K562 (cell line): Measurements from ENCODE around the gene LOC101059915.
"Not testable (repeated sequence)": the region's sequence is repeated elsewhere in the genome, so short reads cannot be mapped to it uniquely, and the experiment has no call there.

Experiments used
- CBX5 ChIP-seq: IDR thresholded peaks from 2 replicates; pipeline ENCODE4 v1.6.1; 2014; ENCODE audit warnings: low read depth, borderline replicate concordance
- GABPA ChIP-seq: fragments of 200-800 bp; sonication (Bioruptor generic); conservative IDR thresholded peaks from 2 replicates; pipeline ENCODE4 v1.6.1; 2016; ENCODE audit warnings: low read depth, missing genetic modification characterization, missing compliant biosample characterization
- GTF2A2 ChIP-seq: IDR thresholded peaks from 2 replicates; pipeline ENCODE4 v1.6.1; 2016; ENCODE audit warnings: mild to moderate bottlenecking, missing genetic modification characterization, missing compliant biosample characterization
- MAZ ChIP-seq, 2 experiments: fragments of 450-650 bp in 1 of 2; sonication (generic) in 1 of 2; formaldehyde crosslinking; IDR thresholded peaks in 1 of 2; conservative IDR thresholded peaks in 1 of 2; 2 replicates each; pipeline versions ENCODE4 v1.4.0 to v1.5.0; 2020; ENCODE audit warnings: mild to moderate bottlenecking in 1 of 2, missing genetic modification reagents in 1 of 2
- SIX5 ChIP-seq, 2 experiments: IDR thresholded peaks; 2 replicates each; pipeline ENCODE4 v1.6.1; 2011; ENCODE audit warnings: low read length in 2 of 2, borderline replicate concordance in 1 of 2, low read depth in 1 of 2, mild to moderate bottlenecking in 1 of 2, moderate library complexity in 1 of 2; ENCODE audit not compliant: insufficient read depth in 1 of 2
- TF ChIP-seq, protein P1 (sequence below): sonication (generic); formaldehyde crosslinking; IDR thresholded peaks from 2 replicates; pipeline ENCODE4 v1.9.0; 2022; ENCODE audit warnings: mild to moderate bottlenecking, missing genetic modification reagents

DNA sequence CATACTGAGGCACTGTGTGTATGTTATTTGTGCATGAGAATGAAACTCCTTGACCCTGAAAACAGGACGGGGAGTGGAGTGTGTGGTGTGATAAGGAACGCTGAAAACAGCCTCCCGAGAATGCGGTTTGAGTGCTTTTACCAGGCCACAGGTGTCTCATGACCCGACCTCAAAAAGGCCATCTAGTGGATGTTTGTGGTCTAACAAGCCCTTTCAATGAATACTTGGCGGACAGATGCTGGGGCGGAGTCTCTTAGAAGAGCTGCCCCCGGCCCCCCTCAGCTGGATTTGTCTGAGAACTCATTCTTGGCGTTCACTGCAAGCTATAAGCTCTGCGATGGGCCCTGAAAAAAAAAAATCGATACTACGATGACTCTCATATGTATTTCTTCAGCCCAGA is 35.5 kb downstream of the LOC101059915 start:
- not testable (repeated sequence) for TF ChIP-seq MAZ (CRISPR knock-in tag; conservative IDR thresholded peaks at IDR 0.05 in 1 of 2, IDR thresholded peaks at IDR 0.05 in 1 of 2); SIX5 (IDR thresholded peaks at IDR 0.05; ENCODE audit: borderline replicate concordance in 1 of 2, insufficient read depth in 1 of 2, low read depth in 1 of 2, low read length in 2 of 2); GTF2A2 (tag); GABPA (tag); CBX5
- TF ChIP-seq, protein P1, sequence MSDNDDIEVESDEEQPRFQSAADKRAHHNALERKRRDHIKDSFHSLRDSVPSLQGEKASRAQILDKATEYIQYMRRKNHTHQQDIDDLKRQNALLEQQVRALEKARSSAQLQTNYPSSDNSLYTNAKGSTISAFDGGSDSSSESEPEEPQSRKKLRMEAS (CRISPR knock-in tag) = not testable (repeated sequence)
